Karpas-422 (cell line): ENCODE data around the gene EIF2A. TPM values are rescaled to one million over a fixed set of nuclear protein-coding genes. Genes with fewer than 3 reads are reported as not detected.
A peak's percentile ranks its signal among the peaks of the same experiment; 100 is the strongest.

Experiments used
- DNase-seq: peaks from one replicate; pipeline ENCODE4 v3.0.0-alpha.2; 2015
- H2AFZ ChIP-seq: fragments of 200-600 bp; sonication (generic); 2 replicates; pipeline ENCODE4 v1.6.1; 2014; ENCODE audit warnings: antibody characterized with exemption, low read length, mixed read lengths
- H3K27ac ChIP-seq: fragments of 200-600 bp; sonication (generic); 2 replicates; pipeline ENCODE4 v1.5.1; 2014; ENCODE audit warnings: mild to moderate bottlenecking, low read length, moderate library complexity
- H3K27me3 ChIP-seq: fragments of 200-600 bp; sonication (generic); 2 replicates; pipeline ENCODE4 v1.6.1; 2014; ENCODE audit warnings: low read length, mixed read lengths
- H3K36me3 ChIP-seq: fragments of 200-600 bp; sonication (generic); 2 replicates; pipeline ENCODE4 v1.6.1; 2014; ENCODE audit warnings: low read length, mixed read lengths; ENCODE audit not compliant: insufficient read depth
- H3K4me1 ChIP-seq: fragments of 200-600 bp; sonication (generic); 2 replicates; pipeline ENCODE4 v1.6.1; 2014; ENCODE audit warnings: mild to moderate bottlenecking, low read length, mixed read lengths
- H3K4me2 ChIP-seq: fragments of 200-600 bp; sonication (generic); 2 replicates; pipeline ENCODE4 v1.6.1; 2014; ENCODE audit warnings: low read length, low read depth, mild to moderate bottlenecking; ENCODE audit not compliant: poor library complexity, severe bottlenecking
- H3K4me3 ChIP-seq: fragments of 200-600 bp; sonication (generic); 2 replicates; pipeline ENCODE4 v1.5.1; 2014; ENCODE audit warnings: mild to moderate bottlenecking, antibody characterized with exemption, low read length, mixed read lengths
- H3K79me2 ChIP-seq: fragments of 200-600 bp; sonication (generic); 2 replicates; pipeline ENCODE4 v1.6.1; 2014; ENCODE audit warnings: mild to moderate bottlenecking, low read length, mixed read lengths
- H3K9ac ChIP-seq: fragments of 200-600 bp; sonication (generic); 2 replicates; pipeline ENCODE4 v1.6.0; 2014; ENCODE audit warnings: low read length
- H3K9me2 ChIP-seq: fragments of 200-600 bp; sonication (generic), shearing (Covaris generic); replicated peaks from 2 replicates; pipeline ENCODE4 v1.6.0; 2014; ENCODE audit warnings: mild to moderate bottlenecking, low read length, moderate library complexity; ENCODE audit not compliant: insufficient read depth
- H3K9me3 ChIP-seq: fragments of 300-700, 200-600 bp; sonication (generic); 2 replicates; pipeline ENCODE4 v1.6.1; 2014; ENCODE audit warnings: low read length, mixed read lengths
- H4K20me1 ChIP-seq: fragments of 200-600 bp; sonication (generic); 2 replicates; pipeline ENCODE4 v1.6.1; 2014; ENCODE audit warnings: mild to moderate bottlenecking, antibody characterized with exemption, low read length, low read depth; ENCODE audit not compliant: insufficient read depth
- total RNA-seq: library from RNA; depleted of rRNA; stranded (reverse); fragments of >200 nt; shearing (Covaris generic); gene quantifications from 2 replicates; pipeline ENCODE4 v1.2.3, GENCODE V29; 2014; ENCODE audit warnings: low replicate concordance

Gene EIF2A
- total RNA-seq, 1 experiment from 2014 or later, result 161 TPM

DNA sequence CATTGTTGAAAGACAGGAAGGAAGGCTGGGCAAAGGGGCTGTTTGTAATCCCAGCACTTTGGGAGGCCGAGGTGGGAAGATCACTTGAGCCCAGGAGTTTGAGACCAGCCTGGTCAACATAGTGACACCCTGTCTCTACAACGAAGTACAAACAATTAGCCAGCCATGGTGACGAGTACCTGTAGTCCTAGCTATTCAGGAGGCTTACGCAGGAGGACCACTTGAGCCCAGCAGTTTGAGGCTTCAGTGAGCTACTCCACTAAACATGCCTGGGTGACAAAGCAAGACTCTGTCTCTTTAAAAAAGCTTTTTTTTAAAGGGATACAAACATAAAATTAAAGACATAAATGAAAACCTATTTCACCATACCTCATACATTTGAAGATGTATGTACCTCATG, 11.4 kb upstream of the EIF2A start:
- Histone ChIP-seq H3K4me1 (no peaks in the 10 kb centered on the region), H2AFZ (no peak overlapping the region), H3K27ac (no peak overlapping the region), H3K9me2 (no peaks in the 10 kb centered on the region), H3K27me3 (no peaks in the 10 kb centered on the region), H3K9me3 (no peaks in the 10 kb centered on the region), H3K9ac (no peak overlapping the region), H3K79me2 (no peaks in the 10 kb centered on the region), H3K36me3 (no peaks in the 10 kb centered on the region), H3K4me3 (no peak overlapping the region), H4K20me1 (no peaks in the 10 kb centered on the region), H3K4me2 (no peak overlapping the region)
- DNase-seq, result no peak

DNA sequence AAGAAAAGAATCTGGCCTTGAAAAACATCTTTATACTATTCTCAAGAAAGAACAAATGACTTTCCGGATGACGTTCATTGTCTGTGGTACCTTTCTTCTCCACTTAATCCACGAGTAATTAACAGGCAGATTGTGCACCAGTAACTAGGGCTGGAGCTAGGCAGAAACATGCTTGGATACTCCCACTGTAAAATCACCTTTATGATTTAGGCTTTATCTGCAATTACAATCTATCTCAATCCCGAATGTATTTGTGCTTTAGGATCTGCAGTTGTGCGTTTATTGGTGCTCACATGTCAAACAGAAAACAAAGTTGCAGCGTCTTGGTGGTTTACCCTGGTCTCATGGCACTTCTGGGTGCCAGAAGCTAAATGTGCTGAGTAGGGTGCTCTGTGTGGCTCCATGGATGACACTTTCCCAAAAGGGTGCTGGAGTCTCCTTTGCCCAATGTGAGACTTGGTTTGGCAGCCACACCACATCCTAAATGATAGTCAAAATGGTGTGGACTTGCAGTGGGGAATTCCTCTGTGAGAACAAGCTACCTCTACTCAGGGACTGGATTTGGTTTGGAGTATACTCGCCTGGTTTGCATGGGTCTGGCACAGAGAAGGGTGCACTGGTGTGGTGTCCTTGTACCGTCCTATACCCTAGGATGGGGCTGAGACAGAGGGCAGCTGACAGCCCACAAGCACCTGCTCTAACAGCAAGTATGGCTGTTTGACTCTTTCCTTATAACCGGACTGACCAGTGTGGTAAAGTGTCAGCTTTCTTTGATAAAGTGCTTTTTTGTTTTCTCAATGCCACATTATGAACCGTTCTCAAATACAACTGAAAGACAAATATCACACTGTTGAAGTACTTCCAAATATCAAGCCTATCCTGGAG, 8.0 kb upstream of the EIF2A start:
- Histone ChIP-seq H2AFZ (no peak overlapping the region), H3K79me2 (no peaks in the 10 kb centered on the region; the same call in 1 of the 2 replicates), H3K9ac (no peak overlapping the region), H3K27ac (no peak overlapping the region), H3K4me3 (no peak overlapping the region), H3K27me3 (no peaks in the 10 kb centered on the region), H3K9me2 (no peaks in the 10 kb centered on the region), H3K9me3 (no peaks in the 10 kb centered on the region), H4K20me1 (peaks cover 5% of the 10 kb centered on the region; the same call in 1 of the 2 replicates), H3K4me1 (no peaks in the 10 kb centered on the region), H3K4me2 (no peak overlapping the region), H3K36me3 (peaks cover 17% of the 10 kb centered on the region; the same call in 1 of the 2 replicates)
- DNase-seq, result no peak

DNA sequence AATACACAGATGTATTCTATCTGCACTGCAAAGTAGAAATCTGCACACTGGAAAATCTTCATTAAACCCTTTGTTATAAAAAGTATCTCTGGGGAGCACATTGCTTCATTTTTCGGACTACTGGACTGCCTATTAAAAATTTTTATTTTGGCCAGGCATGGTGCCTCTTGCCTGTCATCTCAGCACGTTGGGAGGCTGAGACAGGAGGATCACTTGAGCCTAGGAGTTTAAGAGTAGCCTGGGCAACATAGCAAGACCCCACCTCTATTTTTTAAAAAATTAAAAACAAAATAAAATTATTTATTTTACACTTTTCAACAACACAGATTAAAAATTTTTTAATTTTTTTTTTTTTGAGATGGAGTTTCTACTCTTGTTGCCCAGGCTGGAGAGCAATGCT, 6.3 kb upstream of the EIF2A start:
- Histone ChIP-seq H3K4me3 (no peak overlapping the region), H3K27ac (no peak overlapping the region), H3K79me2 (peaks cover 16% of the 10 kb centered on the region), H3K4me1 (peaks cover 13% of the 10 kb centered on the region), H4K20me1 (peaks cover 21% of the 10 kb centered on the region), H3K27me3 (no peaks in the 10 kb centered on the region), H3K9ac (no peak overlapping the region), H3K4me2 (no peak overlapping the region), H2AFZ (no peak overlapping the region), H3K36me3 (peaks cover 30% of the 10 kb centered on the region), H3K9me3 (no peaks in the 10 kb centered on the region), H3K9me2 (no peaks in the 10 kb centered on the region)
- DNase-seq, result no peak

DNA sequence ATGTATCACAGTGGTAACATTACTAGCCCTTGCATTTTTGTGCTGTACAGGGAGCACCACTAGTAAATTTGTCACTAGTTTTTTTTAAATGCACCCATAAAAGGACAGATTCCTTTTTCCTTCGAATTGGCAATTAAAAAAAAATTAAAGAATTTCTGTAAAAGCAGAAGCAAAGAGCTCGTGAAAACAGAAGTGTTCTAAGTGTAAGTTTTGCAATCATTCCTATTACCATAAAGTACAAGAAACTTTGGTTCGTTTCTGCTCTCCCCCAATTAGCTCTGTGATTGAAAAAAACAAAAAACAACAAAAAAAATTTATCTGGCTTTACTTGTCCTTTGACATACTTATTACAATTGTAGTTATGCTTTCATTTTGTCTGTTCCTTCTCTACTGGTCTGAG, 5.6 kb upstream of the EIF2A start:
- Histone ChIP-seq H3K4me3 (no peak overlapping the region), H3K4me2 (no peak overlapping the region), H3K4me1 (peaks cover 13% of the 10 kb centered on the region), H3K27me3 (no peaks in the 10 kb centered on the region), H2AFZ (no peak overlapping the region), H4K20me1 (peaks cover 25% of the 10 kb centered on the region), H3K9me2 (no peaks in the 10 kb centered on the region), H3K36me3 (peaks cover 30% of the 10 kb centered on the region), H3K79me2 (peaks cover 22% of the 10 kb centered on the region), H3K9ac (no peak overlapping the region), H3K9me3 (no peaks in the 10 kb centered on the region), H3K27ac (no peak overlapping the region)
- no peak for DNase-seq

DNA sequence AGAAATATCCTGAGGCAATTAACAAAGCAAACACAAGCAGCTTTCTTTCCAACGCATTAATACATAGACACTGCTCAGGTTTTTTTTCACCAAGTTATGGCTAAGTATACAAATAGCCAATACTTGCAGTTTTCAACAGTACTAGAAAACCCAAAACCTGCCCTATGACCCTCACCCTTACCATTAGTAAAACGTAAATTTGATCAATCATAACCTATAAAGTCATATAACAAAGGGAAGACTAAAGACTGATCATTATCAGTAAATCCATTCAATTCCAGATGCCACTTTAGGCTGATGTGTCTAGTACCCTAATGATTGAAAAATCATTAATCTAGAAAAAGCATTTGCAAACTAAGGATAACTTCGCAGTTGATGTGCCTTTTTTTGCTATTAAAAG, 3.5 kb upstream of the EIF2A start:
- H3K9me3 ChIP-seq, result no peaks in the 10 kb centered on the region
- peaks cover 20% of the 10 kb centered on the region for H3K4me1 ChIP-seq
- H4K20me1 ChIP-seq, result peaks cover 25% of the 10 kb centered on the region
- no peaks in the 10 kb centered on the region for H3K27me3 ChIP-seq
- no peaks in the 10 kb centered on the region for H3K9me2 ChIP-seq
- H3K4me3 ChIP-seq, result no peak overlapping the region
- peaks cover 37% of the 10 kb centered on the region for H3K79me2 ChIP-seq
- H3K4me2 ChIP-seq, result no peak overlapping the region
- H3K27ac ChIP-seq, result no peak overlapping the region
- H2AFZ ChIP-seq, result no peak overlapping the region
- H3K9ac ChIP-seq, result no peak overlapping the region
- H3K36me3 ChIP-seq, result peaks cover 30% of the 10 kb centered on the region
- DNase-seq, result no peak

DNA sequence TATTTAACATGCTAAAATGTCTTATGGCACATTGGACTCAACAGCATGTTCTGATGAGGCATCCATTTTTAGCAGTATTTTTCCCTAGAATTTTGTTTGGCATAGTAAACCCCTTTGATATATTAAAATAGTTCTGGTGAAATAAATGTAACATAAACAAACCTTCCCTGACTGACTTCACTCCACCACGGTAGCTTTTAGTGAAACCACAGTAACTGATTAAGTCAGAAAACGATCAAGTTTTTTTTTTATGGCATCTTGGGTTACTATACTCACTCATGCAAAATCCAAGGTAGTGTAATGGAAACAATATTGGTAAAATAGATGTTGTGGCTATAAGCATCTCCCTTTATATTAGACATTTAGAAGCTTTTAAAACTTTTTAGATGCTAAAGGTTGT, 3.1 kb upstream of the EIF2A start:
- H3K9me3 ChIP-seq, result no peaks in the 10 kb centered on the region
- H3K4me3 ChIP-seq, result no peak overlapping the region
- H3K27me3 ChIP-seq, result no peaks in the 10 kb centered on the region
- no peak overlapping the region for H3K4me2 ChIP-seq
- peaks cover 24% of the 10 kb centered on the region for H3K4me1 ChIP-seq
- no peak overlapping the region for H3K9ac ChIP-seq
- H3K36me3 ChIP-seq, result peaks cover 30% of the 10 kb centered on the region
- H3K27ac ChIP-seq, result no peak overlapping the region
- H2AFZ ChIP-seq, result no peak overlapping the region
- H4K20me1 ChIP-seq, result peaks cover 25% of the 10 kb centered on the region
- peaks cover 41% of the 10 kb centered on the region for H3K79me2 ChIP-seq
- no peaks in the 10 kb centered on the region for H3K9me2 ChIP-seq
- DNase-seq, result no peak

DNA sequence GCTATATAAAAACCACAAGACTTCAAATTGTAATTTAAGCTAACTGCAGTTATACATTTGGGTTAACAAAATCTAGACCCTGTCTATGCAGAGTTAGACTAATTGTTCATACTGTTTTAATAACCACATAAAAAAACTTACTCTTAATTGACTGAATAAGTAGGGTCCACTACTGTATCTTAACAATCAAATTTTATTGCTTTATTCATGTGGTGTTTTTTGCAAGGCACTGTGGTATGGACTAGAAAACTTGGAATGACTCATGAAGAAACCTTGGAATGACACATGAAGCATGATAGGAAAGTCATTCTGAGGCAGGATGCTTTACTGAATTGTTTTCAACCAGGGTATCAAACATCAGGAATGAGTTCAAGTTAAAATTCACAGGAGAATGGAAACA, 2.5 kb upstream of the EIF2A start:
- Histone ChIP-seq H3K4me1 (peaks cover 28% of the 10 kb centered on the region), H3K4me3 (no peak overlapping the region), H3K9me2 (no peaks in the 10 kb centered on the region), H3K79me2 (peaks cover 47% of the 10 kb centered on the region), H3K27ac (no peak overlapping the region), H3K9ac (0 out of 2 replicates have a peak overlapping the region, but pooled peaks have one; percentile 93), H3K4me2 (peak overlapping the region; percentile 96), H4K20me1 (peaks cover 25% of the 10 kb centered on the region), H3K9me3 (no peaks in the 10 kb centered on the region), H2AFZ (no peak overlapping the region), H3K27me3 (no peaks in the 10 kb centered on the region), H3K36me3 (peaks cover 30% of the 10 kb centered on the region)
- DNase-seq, result no peak

DNA sequence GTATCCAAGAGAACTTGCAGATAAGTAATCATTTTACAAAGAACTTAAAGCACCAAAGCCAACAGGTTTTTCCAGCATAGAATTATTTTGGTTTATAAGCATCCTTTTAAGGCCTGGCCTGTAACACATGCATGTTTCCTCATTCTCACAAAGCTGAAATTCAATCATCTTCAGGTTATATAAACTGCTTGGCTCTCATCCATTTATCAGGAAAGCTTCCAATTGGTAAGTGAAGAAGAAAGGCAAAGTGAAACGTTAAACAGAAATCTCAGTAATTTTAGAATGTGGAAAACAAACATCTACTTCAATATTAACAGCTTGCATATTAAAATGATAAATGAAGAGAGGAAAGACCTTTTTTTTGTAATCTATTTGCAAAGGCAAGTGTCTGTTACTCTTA, 1.9 kb upstream of the EIF2A start:
- DNase-seq, result no peak
- H3K79me2 ChIP-seq, result peaks cover 53% of the 10 kb centered on the region
- H3K9me3 ChIP-seq, result no peaks in the 10 kb centered on the region
- peaks cover 30% of the 10 kb centered on the region for H3K36me3 ChIP-seq
- no peaks in the 10 kb centered on the region for H3K27me3 ChIP-seq
- no peaks in the 10 kb centered on the region for H3K9me2 ChIP-seq
- peaks cover 25% of the 10 kb centered on the region for H4K20me1 ChIP-seq
- no peak overlapping the region for H3K27ac ChIP-seq
- H3K9ac ChIP-seq, result peak overlapping the region; percentile 93
- peak overlapping the region; percentile 96 for H3K4me2 ChIP-seq
- peaks cover 31% of the 10 kb centered on the region for H3K4me1 ChIP-seq
- no peak overlapping the region for H2AFZ ChIP-seq
- peak overlapping the region; percentile 93 for H3K4me3 ChIP-seq
